Stimulated activated naive B cell treated with anti-CD40 and anti-IgM and Interleukin-4, amounts not matched to agents 10 μg/mL and 1 μg/mL and 100 μg/mL, for 72 hours (primary cell): ENCODE measurements around the gene PTPRN2.

Experiments
- ATAC-seq, 2 donors: fragments of 150-1000 bp; cut with Tn5 transposase; replicated peaks; 2 replicates each; pipeline ENCODE4 v1.10.0; 2021; ENCODE audit warnings: moderate library complexity in 1 of 2
- DNase-seq: peaks from one replicate; pipeline ENCODE4 v3.0.0; 2021
- H3K27ac Mint-ChIP-seq: one replicate; pipeline ENCODE4 v1.8.0; 2022; ENCODE audit warnings: mild to moderate bottlenecking, mixed read lengths
- H3K27me3 Mint-ChIP-seq, 2 donors: one replicate each; pipeline ENCODE4 v1.8.0; 2022; ENCODE audit warnings: mixed read lengths in 2 of 2
- H3K36me3 Mint-ChIP-seq, 2 donors: one replicate each; pipeline ENCODE4 v1.8.0; 2022; ENCODE audit warnings: mixed read lengths in 2 of 2, mild to moderate bottlenecking in 1 of 2
- H3K4me1 Mint-ChIP-seq, 2 donors: one replicate each; pipeline ENCODE4 v1.8.0; 2022; ENCODE audit warnings: mixed read lengths in 2 of 2, mild to moderate bottlenecking in 1 of 2
- H3K4me3 Mint-ChIP-seq, 2 donors: one replicate each; pipeline ENCODE4 v1.8.0; 2022; ENCODE audit warnings: mild to moderate bottlenecking in 2 of 2, mixed read lengths in 2 of 2, moderate library complexity in 1 of 2
- H3K9me3 Mint-ChIP-seq, 2 donors: one replicate each; pipeline ENCODE4 v1.8.0; 2022; ENCODE audit warnings: mixed read lengths in 2 of 2, mild to moderate bottlenecking in 1 of 2

Gene PTPRN2

DNA sequence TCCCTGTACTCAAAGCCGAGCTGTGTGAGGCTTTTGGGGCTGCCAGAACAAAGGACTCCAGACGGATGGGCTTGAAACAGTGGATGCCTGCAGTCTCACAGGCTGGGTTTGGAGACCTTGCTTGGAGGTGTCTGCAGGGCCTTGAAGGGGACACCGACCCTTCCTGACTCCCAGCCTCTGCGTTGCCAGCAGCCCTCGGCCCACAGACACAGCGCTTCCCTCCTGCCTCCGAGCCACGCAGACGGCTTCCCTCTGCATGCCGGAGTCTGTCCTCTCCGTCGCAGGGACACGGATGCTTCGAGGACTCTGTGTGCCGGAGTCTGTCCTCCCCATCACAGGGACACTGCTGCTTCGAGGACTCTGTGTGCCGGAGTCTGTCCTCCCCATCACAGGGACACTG, 726.1 kb downstream of the PTPRN2 start:
- H3K4me3 Mint-ChIP-seq, result no peak overlapping the region
- H3K27ac Mint-ChIP-seq, result no peak overlapping the region
- DNase-seq, result no peak
- H3K9me3 Mint-ChIP-seq, result peaks cover 0 to 5% of the 10 kb centered on the region in 2 donors
- H3K4me1 Mint-ChIP-seq, result peaks cover 0 to 6% of the 10 kb centered on the region in 2 donors
- H3K36me3 Mint-ChIP-seq, result no peaks in the 10 kb centered on the region
- no peaks in the 10 kb centered on the region for H3K27me3 Mint-ChIP-seq
- no peak for ATAC-seq

DNA sequence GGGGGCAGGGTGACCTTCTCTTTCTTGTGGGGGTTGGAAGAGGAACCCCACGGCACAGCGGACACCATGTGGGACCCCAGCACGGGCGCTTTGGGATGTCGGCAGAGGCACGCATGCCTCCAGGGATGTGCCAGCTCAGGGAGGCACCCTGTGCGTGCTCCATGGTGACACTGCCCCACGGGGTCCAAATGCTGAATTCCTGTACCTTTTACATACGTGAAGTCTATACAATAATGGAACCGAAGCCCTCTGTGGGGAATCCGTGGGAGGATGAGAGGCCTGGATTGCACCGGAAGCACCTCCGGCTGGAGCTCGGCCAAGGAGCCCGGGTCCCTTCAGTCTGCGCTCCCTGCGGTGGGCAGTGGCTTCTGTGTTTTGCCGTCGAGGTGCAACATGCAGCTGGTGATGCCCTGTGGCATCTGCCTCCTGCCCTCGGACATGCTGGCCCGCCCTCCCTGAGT, 726.6 kb downstream of the PTPRN2 start:
- no peak overlapping the region for H3K27ac Mint-ChIP-seq
- no peak for ATAC-seq
- H3K27me3 Mint-ChIP-seq, result no peaks in the 10 kb centered on the region
- no peak for DNase-seq
- H3K9me3 Mint-ChIP-seq, result peaks cover 0 to 5% of the 10 kb centered on the region in 2 donors
- no peak overlapping the region for H3K4me3 Mint-ChIP-seq
- H3K36me3 Mint-ChIP-seq, result no peaks in the 10 kb centered on the region
- peaks cover 0 to 6% of the 10 kb centered on the region in 2 donors for H3K4me1 Mint-ChIP-seq

DNA sequence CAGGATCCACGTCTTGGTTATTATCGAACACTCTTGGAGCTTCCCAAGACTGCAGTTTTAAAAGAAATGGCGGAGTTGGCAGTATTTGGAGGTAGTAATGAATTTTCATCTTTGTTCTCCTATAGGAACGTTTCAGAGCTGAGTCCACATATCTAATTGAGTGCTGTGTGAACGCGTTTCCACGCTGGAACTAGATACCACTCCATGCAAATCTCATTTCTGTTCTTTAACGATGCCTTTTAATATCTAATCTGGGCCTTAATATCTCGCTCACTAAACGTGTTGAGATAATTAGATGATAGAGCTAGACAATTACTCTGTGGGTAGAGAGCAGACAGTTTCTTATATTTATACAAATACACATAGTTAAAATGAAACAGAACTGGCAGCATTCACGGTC, 727.2 kb downstream of the PTPRN2 start:
- no peak for ATAC-seq
- no peak for DNase-seq
- Mint-ChIP-seq H3K9me3 (peaks cover 0 to 5% of the 10 kb centered on the region in 2 donors), H3K36me3 (no peaks in the 10 kb centered on the region), H3K27ac (no peak overlapping the region), H3K4me1 (peaks cover 0 to 6% of the 10 kb centered on the region in 2 donors), H3K27me3 (no peaks in the 10 kb centered on the region), H3K4me3 (no peak overlapping the region)

DNA sequence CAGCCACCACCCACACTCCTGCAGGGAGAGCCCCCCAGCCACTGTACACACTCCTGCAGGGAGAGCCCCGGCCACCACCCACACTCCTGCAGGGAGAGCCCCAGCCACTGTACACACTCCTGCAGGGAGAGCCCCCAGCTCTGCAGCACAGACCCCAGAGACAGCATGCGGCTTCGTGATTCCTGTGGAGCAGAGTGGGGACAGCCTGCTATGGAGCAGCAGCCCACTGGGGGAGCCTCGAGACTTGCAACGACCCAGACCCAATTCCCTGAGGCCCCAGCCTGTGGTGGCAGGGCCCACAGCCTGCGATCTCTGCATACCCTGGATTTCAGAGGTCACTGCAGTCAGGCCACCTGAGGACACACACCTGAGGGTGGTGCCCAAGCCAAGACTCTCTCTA, 727.7 kb downstream of the PTPRN2 start:
- ATAC-seq, result no peak
- H3K27ac Mint-ChIP-seq, result peak overlapping the region; percentile 47
- H3K27me3 Mint-ChIP-seq, result no peaks in the 10 kb centered on the region
- DNase-seq, result no peak
- peaks cover 0 to 6% of the 10 kb centered on the region in 2 donors for H3K4me1 Mint-ChIP-seq
- H3K9me3 Mint-ChIP-seq, result peaks cover 0 to 5% of the 10 kb centered on the region in 2 donors
- H3K36me3 Mint-ChIP-seq, result no peaks in the 10 kb centered on the region
- no peak overlapping the region for H3K4me3 Mint-ChIP-seq

DNA sequence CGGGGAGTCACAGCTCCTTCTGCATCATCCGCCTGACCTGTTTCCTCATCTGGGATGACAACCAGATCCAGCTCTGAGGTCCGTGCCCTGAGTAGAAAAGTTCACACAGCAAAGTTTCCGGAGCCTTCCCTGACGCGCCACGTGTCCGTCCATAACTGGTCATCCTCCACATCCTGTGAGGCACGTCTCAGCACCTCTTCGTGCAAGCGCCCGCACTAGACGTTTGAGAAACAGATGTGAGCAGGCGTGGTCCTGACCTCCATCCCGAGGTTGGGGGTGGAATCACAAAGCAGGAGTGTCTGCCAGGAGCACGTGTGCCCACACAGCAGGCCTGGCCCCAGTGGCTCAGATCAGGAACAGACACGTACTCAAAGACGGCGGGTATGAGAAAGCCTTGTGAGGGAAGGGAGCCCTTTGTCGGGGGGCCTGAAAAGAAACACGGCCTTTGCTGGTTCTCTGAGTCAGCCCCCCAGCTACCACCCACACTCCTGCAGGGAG, 730.0 kb downstream of the PTPRN2 start:
- Mint-ChIP-seq H3K27ac (peak overlapping the region; percentile 56), H3K9me3 (peaks cover 0 to 8% of the 10 kb centered on the region in 2 donors), H3K27me3 (no peaks in the 10 kb centered on the region), H3K4me3 (no peak overlapping the region), H3K36me3 (peaks cover 0 to 1% of the 10 kb centered on the region in 2 donors), H3K4me1 (peaks cover 5 to 19% of the 10 kb centered on the region in 2 donors)
- ATAC-seq (no peak), DNase-seq (no peak)

DNA sequence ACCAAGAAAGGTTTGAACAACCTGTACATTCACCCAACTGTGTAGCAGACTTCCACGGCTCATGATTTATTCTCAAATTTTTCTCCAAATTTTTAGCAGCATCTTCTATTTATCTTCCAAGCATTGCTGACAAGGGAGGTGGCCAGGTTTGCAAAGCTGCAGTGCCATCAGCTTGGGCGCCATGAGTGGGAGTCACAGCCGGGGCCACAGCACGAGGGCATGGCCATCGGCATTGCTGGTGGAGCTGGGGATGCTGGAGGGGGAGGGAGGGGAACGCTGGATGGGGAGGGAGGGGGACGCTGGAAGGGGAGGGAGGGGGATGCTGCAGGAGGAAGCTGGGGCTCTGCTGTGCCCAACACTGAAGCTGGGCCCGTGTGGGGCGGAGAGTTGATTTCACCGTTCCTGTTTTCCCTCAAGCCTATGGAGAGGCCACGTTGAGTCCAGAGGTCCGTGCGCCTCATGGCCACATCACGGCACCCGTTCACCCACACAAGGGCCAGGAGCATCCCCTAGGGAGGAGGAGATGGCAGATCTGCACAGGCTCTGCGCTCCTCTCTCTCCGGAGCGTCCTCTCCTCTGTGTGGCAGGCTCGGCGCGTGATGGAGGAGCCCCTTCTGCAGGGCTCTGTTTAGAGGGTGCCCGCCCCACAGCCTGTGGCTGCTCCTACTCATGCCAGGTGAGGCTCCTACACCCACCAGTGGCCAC, 730.6 kb downstream of the PTPRN2 start:
- ATAC-seq (no peak), DNase-seq (no peak)
- Mint-ChIP-seq H3K4me3 (no peak overlapping the region), H3K27ac (peak overlapping the region; percentile 56), H3K9me3 (peaks cover 0 to 8% of the 10 kb centered on the region in 2 donors), H3K36me3 (peaks cover 0 to 1% of the 10 kb centered on the region in 2 donors), H3K4me1 (peaks cover 5 to 19% of the 10 kb centered on the region in 2 donors), H3K27me3 (no peaks in the 10 kb centered on the region)

DNA sequence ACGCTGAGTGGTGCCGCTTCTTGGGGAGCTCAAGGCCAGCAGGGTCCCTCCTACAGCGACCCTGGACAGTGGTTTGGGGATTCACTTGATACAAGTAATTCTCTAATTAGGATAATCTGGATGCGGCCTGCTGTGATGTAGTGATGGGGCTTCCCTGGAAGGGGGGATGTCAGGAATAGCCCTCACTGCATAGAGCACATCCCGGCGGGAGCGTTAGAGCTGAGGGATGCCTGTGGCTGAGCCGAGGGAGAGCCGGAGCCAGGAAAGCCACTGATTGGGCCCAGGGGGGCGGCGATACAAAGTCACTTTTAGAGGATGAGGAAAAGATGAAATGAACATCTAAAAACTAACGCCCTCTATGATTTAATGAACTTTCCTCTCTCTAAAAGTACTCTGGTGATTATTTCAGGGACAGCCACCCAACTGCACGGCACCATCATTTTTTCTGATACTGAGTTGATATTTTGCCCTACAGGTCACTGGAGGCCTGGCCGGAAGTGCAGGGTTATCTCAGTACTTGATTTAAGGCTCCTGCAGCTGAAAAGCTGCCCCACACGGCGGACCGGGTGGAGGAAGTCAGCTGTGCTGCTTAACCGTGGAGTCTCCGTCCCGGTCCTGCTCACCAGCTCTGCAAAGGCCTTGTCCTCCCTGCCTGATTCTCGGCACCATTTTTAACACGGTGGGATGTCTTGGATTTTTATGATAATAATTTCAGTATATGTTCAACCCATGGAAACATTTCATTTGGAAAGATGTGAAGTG, 732.0 kb downstream of the PTPRN2 start:
- peaks cover 0 to 1% of the 10 kb centered on the region in 2 donors for H3K27me3 Mint-ChIP-seq
- ATAC-seq, result no peak
- H3K27ac Mint-ChIP-seq, result no peak overlapping the region
- DNase-seq, result no peak
- no peak overlapping the region for H3K4me3 Mint-ChIP-seq
- peaks cover 0 to 1% of the 10 kb centered on the region in 2 donors for H3K36me3 Mint-ChIP-seq
- peaks cover 0 to 8% of the 10 kb centered on the region in 2 donors for H3K9me3 Mint-ChIP-seq
- H3K4me1 Mint-ChIP-seq, result peaks cover 9 to 25% of the 10 kb centered on the region in 2 donors

DNA sequence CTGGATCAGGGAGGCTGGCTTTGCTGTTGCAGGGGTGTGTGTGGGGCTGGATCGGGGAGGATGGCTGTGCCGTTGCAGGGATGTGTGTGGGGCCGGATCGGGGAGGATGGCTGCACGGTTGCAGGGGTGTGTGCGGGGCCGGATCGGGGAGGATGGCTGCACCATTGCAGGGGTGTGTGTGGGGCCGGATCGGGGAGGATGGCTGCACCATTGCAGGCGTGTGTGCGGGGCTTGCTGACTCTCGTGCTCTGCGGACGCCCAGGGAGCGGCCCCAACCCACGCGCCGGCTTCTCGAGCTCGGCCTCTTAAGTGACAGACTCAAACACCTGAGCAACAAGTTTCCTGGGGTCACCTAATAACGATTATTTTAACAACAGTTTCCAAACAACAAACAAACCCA, 732.6 kb downstream of the PTPRN2 start:
- DNase-seq (no peak), ATAC-seq (no peak)
- peaks cover 0 to 1% of the 10 kb centered on the region in 2 donors for H3K36me3 Mint-ChIP-seq
- peaks cover 9 to 23% of the 10 kb centered on the region in 2 donors for H3K4me1 Mint-ChIP-seq
- H3K27ac Mint-ChIP-seq, result no peak overlapping the region
- peaks cover 0 to 8% of the 10 kb centered on the region in 2 donors for H3K9me3 Mint-ChIP-seq
- H3K4me3 Mint-ChIP-seq, result no peak overlapping the region
- H3K27me3 Mint-ChIP-seq, result peaks cover 0 to 4% of the 10 kb centered on the region in 2 donors

DNA sequence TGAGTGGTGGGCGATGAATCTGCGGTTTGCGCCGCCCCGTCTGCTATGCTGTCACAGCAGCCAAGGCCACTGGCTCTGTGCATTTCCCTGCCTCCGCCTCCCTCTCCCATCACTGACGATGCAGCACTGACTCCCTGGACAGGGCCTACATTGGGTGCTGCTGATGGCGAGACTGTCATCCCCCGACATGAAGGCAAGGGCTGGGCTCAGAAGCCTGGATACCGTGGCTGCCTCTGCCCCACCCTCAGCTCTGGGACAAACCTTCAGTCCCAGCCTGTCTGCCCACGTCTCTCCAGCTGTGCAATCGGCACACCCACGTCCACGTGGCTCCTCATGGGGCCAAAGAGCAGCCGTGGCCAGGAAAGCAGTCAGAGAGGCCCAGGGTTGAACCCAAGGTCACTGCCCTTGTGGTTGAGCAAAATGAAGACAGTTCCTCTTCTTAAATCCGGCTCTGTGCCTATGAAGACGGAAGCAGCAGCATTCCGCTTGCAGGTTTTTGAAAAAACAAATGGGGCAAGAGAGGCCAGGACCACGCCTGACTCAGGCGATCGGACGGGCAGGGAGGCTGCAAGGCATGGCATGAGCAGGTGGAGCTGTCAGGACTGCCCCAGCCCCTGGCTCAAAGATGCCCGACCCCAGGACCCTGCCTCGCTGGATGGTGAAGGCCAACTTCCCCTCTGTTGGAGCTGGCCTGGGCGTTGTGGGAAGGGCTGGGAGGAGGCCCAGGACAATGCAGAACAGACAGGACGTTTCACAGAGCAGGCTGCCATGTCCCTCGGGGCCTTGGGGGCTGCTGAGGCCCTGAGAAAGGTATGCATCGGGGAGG, 733.3 kb downstream of the PTPRN2 start:
- ATAC-seq, result peak; percentile 74 to 77
- peak overlapping the region in 1 of 2 donors; percentile 9 for H3K4me3 Mint-ChIP-seq

DNA sequence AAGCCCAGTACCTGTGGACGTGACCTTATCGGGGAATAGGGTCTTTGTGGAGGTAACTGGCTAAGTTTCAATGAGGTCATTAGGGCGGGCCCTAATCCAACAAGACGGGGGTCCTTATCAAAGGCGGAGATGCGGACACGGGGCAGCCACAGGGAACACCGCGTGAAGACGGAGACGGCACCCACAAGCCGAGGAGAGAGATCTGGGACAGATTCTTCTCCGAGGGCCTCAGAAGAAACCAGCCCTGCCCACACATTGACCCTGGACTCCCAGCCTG, 733.9 kb downstream of the PTPRN2 start:
- no peak overlapping the region for H3K4me3 Mint-ChIP-seq
- no peak overlapping the region for H3K27ac Mint-ChIP-seq
- H3K4me1 Mint-ChIP-seq, result peaks cover 9 to 20% of the 10 kb centered on the region in 2 donors
- H3K36me3 Mint-ChIP-seq, result peaks cover 0 to 1% of the 10 kb centered on the region in 2 donors
- peaks cover 0 to 4% of the 10 kb centered on the region in 2 donors for H3K27me3 Mint-ChIP-seq
- H3K9me3 Mint-ChIP-seq, result peaks cover 0 to 5% of the 10 kb centered on the region in 2 donors
- DNase-seq (no peak), ATAC-seq (no peak)

More for the DNA sequence above, 733.3 kb downstream of the PTPRN2 start:
- Mint-ChIP-seq H3K9me3 (peaks cover 0 to 5% of the 10 kb centered on the region in 2 donors), H3K36me3 (peaks cover 0 to 1% of the 10 kb centered on the region in 2 donors), H3K27ac (no peak overlapping the region), H3K27me3 (peaks cover 0 to 4% of the 10 kb centered on the region in 2 donors), H3K4me1 (peaks cover 9 to 20% of the 10 kb centered on the region in 2 donors)
- no peak for DNase-seq

DNA sequence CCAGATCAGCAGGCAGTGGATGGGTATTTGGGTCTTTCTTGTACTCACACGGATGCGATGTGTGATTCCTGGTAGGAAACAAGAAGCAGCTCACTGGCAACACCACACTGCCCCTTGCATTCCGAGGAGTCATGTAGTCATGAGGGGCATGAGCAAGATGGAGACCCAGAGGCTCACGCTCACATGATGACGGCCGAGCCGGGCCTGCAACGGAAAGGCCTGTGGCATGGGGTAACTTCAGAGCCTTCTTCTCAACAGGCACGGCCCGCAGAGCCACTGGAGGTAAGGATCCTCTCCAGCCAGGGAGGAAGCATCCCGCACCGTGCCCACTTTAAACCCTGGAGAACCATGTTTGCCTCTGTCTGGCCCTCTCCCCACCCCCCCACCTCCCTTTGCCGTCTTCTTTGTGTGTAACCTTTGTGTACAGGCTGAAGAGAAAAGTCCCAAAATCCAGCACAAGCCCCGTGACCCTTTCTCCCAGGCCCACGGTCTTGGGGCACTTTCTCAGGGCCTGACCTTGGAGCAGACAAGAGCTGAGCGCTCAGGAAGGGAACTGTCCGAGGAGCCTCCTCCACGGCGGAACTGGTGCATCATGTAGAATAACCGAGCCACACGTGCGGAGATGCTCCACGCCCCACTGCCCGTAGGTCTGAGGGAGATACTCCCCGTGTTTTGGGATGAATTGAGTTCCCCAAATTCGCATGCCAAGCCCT, 734.4 kb downstream of the PTPRN2 start:
- Mint-ChIP-seq H3K27ac (no peak overlapping the region), H3K27me3 (peaks cover 0 to 4% of the 10 kb centered on the region in 2 donors), H3K4me1 (peaks cover 9 to 20% of the 10 kb centered on the region in 2 donors), H3K9me3 (peaks cover 0 to 5% of the 10 kb centered on the region in 2 donors), H3K36me3 (peaks cover 0 to 1% of the 10 kb centered on the region in 2 donors), H3K4me3 (no peak overlapping the region)
- ATAC-seq (no peak), DNase-seq (no peak)

DNA sequence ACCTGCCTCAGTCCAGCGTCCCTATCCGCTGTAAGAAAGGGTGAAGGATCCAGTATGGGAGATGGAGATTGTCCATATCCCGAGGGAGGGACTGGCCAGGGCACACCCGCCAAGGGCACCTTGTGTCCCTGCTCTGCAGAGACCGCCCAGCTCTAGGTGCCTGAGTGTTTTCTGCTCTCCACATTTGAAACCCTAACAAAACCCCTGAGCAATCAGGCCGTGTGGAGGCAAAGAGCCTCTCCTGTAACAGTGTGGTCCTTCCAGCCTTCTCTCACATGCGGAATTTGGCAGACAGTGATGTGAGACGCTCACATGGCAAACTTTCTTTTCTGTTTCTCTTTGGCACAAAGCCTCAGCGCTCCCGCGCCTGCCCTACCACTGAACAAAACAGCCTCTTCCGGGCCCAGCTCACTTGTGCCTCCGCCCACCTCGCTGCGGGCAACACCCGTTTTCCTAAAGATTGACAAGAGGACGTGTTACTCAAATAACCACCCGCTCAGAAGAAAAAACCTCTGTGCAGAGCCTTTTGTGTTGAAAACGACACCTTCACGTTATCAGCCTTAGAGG, 736.0 kb downstream of the PTPRN2 start:
- peaks cover 0 to 4% of the 10 kb centered on the region in 2 donors for H3K27me3 Mint-ChIP-seq
- peaks cover 0 to 3% of the 10 kb centered on the region in 2 donors for H3K9me3 Mint-ChIP-seq
- H3K27ac Mint-ChIP-seq, result peak overlapping the region; percentile 68
- peak overlapping the region; percentile 62 to 63 for H3K4me3 Mint-ChIP-seq
- DNase-seq (no peak), ATAC-seq (peak; percentile 78 to 82)
- peaks cover 9 to 20% of the 10 kb centered on the region in 2 donors for H3K4me1 Mint-ChIP-seq
- peaks cover 0 to 1% of the 10 kb centered on the region in 2 donors for H3K36me3 Mint-ChIP-seq
